LNCaP clone FGC (cell line): ENCODE measurements around the gene GBX2.

Experiments used
- DNase-seq: peaks from one replicate; pipeline ENCODE4 v3.0.0-alpha.2; 2011; ENCODE audit warnings: low read depth
- H3K4me3 ChIP-seq: 2 replicates; pipeline ENCODE4 v1.5.1; 2011; ENCODE audit warnings: mild to moderate bottlenecking, low read depth, low read length, control low read depth
- CTCF ChIP-seq: IDR thresholded peaks from 2 replicates; pipeline ENCODE4 v1.5.1; 2012; ENCODE audit warnings: mild to moderate bottlenecking; ENCODE audit not compliant: control insufficient read depth, insufficient read depth; ENCODE audit errors: extremely low read depth

The GBX2 gene

GRCh38 chr2:236172255-236173035, 4.3 kb upstream of the GBX2 start:
- no peak for DNase-seq
- no peak for TF ChIP-seq CTCF
- no peak overlapping the region for H3K4me3 ChIP-seq

- no peak for DNase-seq
- H3K4me3 ChIP-seq: no peak overlapping the region
- TF ChIP-seq CTCF: no peak
These were observed 3.6 kb upstream of the GBX2 start for GRCh38 chr2:236171680-236172254.

GRCh38 chr2:236171181-236171679, 3.0 kb upstream of the GBX2 start:
- no peak overlapping the region for H3K4me3 ChIP-seq
- TF ChIP-seq CTCF: no peak
- DNase-seq: no peak

DNA sequence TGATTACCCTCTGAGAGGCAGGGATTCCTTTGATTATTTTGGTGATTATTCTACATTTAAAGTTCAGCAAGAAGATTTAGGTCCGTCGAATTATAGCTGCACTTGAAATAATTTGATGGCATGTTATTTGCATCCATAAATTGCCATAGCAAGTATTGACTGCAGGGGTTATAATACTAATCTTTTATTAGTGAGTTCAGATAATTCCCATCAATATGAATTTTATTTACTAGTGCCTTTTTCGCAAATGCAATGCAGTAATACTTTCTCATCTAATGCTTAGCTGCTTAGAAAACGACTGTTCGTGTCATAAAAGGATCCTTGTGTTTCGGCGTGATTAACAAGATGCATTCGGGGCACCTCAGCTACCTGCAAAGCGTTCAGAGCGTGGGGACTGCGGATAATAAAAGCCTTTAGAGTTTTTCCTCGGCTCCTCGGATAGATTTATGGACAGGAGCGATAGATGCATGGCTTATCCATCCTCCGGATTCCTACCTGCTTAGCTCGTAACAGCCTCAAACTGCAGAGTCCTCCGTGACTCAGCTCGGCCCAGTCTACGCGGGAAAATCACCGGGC, 2.5 kb upstream of the GBX2 start:
- no peak overlapping the region for H3K4me3 ChIP-seq
- no peak for TF ChIP-seq CTCF
- DNase-seq: no peak

DNA sequence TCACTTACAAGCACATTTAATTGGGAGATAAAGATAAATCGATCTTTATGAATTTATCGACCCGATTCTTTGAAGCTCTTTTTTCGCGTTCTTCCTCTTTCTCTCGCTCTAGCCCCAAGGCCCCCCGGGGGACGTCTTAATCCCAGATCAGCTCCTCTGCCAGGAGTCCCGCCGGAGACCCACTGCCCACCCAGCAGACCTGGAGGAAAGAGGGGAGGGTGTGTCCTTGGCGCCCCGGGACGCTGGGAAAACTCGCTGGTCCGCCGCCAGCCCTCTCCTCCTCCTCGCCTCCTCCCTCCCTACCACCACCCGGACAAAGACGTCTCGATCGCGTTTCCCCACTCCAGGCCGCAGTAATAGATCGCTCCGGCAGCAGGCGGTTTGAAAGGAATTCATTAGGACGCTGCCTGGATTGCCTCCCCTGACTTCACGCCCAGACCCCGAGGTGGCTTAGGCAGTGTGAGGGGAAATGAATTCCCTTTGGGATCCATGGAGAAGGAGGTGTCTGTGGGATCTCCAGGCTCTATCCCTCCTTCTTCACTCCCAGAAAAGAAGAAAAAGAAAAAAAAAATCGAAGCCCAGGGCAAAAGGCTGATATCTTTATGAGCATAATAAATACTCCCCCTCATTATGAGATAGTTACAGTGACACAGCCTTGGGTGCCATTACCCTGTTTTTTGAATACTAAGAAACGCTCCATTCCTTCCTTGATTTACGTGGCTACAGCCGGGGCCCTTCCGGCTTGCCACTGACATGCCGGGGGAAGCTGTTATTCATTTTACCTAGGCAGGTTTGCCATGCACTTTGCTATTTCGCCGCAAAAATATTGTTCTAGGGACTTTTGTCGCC, 1.8 kb upstream of the GBX2 start:
- H3K4me3 ChIP-seq: no peak overlapping the region
- no peak for DNase-seq
- TF ChIP-seq CTCF: no peak

- DNase-seq: no peak
- no peak overlapping the region for H3K4me3 ChIP-seq
These were observed 1.1 kb upstream of the GBX2 start for GRCh38 chr2:236169151-236169721.

More at GRCh38 chr2:236169151-236169721, 1.1 kb upstream of the GBX2 start:
- TF ChIP-seq CTCF: no peak
